Progenitor cell of endocrine pancreas (in vitro differentiated cells): Measurements from ENCODE around the gene IER5L. TPM values are rescaled to one million over a fixed set of nuclear protein-coding genes. Genes with fewer than 3 reads are reported as not detected.
"Not testable (repeated sequence)": the region's sequence is repeated elsewhere in the genome, so short reads cannot be mapped to it uniquely, and the experiment has no call there.

Experiments used
- DNase-seq: peaks from one replicate; pipeline ENCODE4 v3.0.0; 2021; ENCODE audit warnings: low spot score; ENCODE audit not compliant: unreplicated experiment
- H3K27ac Mint-ChIP-seq: 2 replicates; pipeline ENCODE4 v1.8.0; 2021; ENCODE audit warnings: mild to moderate bottlenecking, moderate library complexity, mixed read lengths
- H3K27me3 Mint-ChIP-seq: 2 replicates; pipeline ENCODE4 v1.8.0; 2021; ENCODE audit warnings: mixed read lengths
- H3K36me3 Mint-ChIP-seq: 2 replicates; pipeline ENCODE4 v1.8.0; 2022; ENCODE audit warnings: mixed read lengths; ENCODE audit not compliant: insufficient read depth
- H3K4me1 Mint-ChIP-seq: 2 replicates; pipeline ENCODE4 v1.8.0; 2021; ENCODE audit warnings: low read depth, mixed read lengths
- H3K4me3 Mint-ChIP-seq: 2 replicates; pipeline ENCODE4 v1.8.0; 2021; ENCODE audit warnings: low read depth, mild to moderate bottlenecking, moderate library complexity, mixed read lengths
- H3K9me3 Mint-ChIP-seq: 2 replicates; pipeline ENCODE4 v1.8.0; 2021; ENCODE audit warnings: low read depth, mixed read lengths
- CTCF ChIP-seq: fragments of 200-600 bp; sonication (generic); IDR thresholded peaks from one replicate; pipeline ENCODE4 v1.5.0; 2021; ENCODE audit warnings: antibody characterized with exemption, mild to moderate bottlenecking; ENCODE audit not compliant: unreplicated experiment
- total RNA-seq: library from RNA; stranded (reverse); gene quantifications from 2 replicates; pipeline ENCODE4 v1.2.1, GENCODE V29; 2021

Gene IER5L
- total RNA-seq, 1 donor from 2014 or later = 21.8 TPM

GRCh38 chr9:129193655-129194054 lies 15.6 kb upstream of the IER5L start:
- Mint-ChIP-seq H3K27me3 (peaks cover 14% of the 10 kb centered on the region), H3K4me1 (no peaks in the 10 kb centered on the region), H3K27ac (no peak overlapping the region), H3K9me3 (no peaks in the 10 kb centered on the region), H3K36me3 (peaks cover 2% of the 10 kb centered on the region), H3K4me3 (no peak overlapping the region)
- no peak for DNase-seq
- TF ChIP-seq CTCF = no peak

- no peaks in the 10 kb centered on the region for H3K4me1 Mint-ChIP-seq
- no peak overlapping the region for H3K27ac Mint-ChIP-seq
- DNase-seq = no peak
- TF ChIP-seq CTCF = no peak
- peaks cover 7% of the 10 kb centered on the region for H3K27me3 Mint-ChIP-seq
- H3K36me3 Mint-ChIP-seq = peaks cover 2% of the 10 kb centered on the region
- peaks cover 3% of the 10 kb centered on the region for H3K9me3 Mint-ChIP-seq
- H3K4me3 Mint-ChIP-seq = no peak overlapping the region
Observed at GRCh38 chr9:129191234-129191633, 13.2 kb upstream of the IER5L start.

GRCh38 chr9:129189971-129190370 lies 11.9 kb upstream of the IER5L start:
- not testable (repeated sequence) for DNase-seq, H3K4me1 Mint-ChIP-seq, H3K9me3 Mint-ChIP-seq, H3K27me3 Mint-ChIP-seq, H3K27ac Mint-ChIP-seq, H3K4me3 Mint-ChIP-seq, H3K36me3 Mint-ChIP-seq

- Mint-ChIP-seq H3K36me3 (no peaks in the 10 kb centered on the region), H3K27ac (no peak overlapping the region), H3K27me3 (no peaks in the 10 kb centered on the region), H3K9me3 (peaks cover 3% of the 10 kb centered on the region), H3K4me1 (peaks cover 22% of the 10 kb centered on the region), H3K4me3 (no peak overlapping the region)
- TF ChIP-seq CTCF = no peak
- no peak for DNase-seq
Observed at GRCh38 chr9:129187042-129187441, 9.0 kb upstream of the IER5L start.

- no peak for DNase-seq
- H3K4me1 Mint-ChIP-seq = peaks cover 31% of the 10 kb centered on the region
- H3K27ac Mint-ChIP-seq = no peak overlapping the region
- no peak overlapping the region for H3K4me3 Mint-ChIP-seq
- no peak for TF ChIP-seq CTCF
- H3K27me3 Mint-ChIP-seq = no peaks in the 10 kb centered on the region
- H3K9me3 Mint-ChIP-seq = peaks cover 3% of the 10 kb centered on the region
- no peaks in the 10 kb centered on the region for H3K36me3 Mint-ChIP-seq
Observed at GRCh38 chr9:129185991-129186390, 7.9 kb upstream of the IER5L start.

GRCh38 chr9:129185402-129185801 lies 7.3 kb upstream of the IER5L start:
- Mint-ChIP-seq H3K27me3 (no peaks in the 10 kb centered on the region), H3K27ac (no peak overlapping the region), H3K4me1 (peaks cover 34% of the 10 kb centered on the region), H3K9me3 (peaks cover 3% of the 10 kb centered on the region), H3K36me3 (no peaks in the 10 kb centered on the region), H3K4me3 (no peak overlapping the region)
- DNase-seq = no peak
- no peak for TF ChIP-seq CTCF
